A549 (cell line): Measurements from ENCODE around the gene SRCIN1.

Experiments
- EHMT2 ChIP-seq: fragments of 200-600 bp; sonication (generic); IDR thresholded peaks from 2 replicates; pipeline ENCODE4 v1.6.1; 2016; ENCODE audit warnings: antibody characterized with exemption, low read depth, mild to moderate bottlenecking, moderate library complexity
- HMGXB4 ChIP-seq: fragments of 250-450 bp; sonication (Bioruptor Pico); IDR thresholded peaks from 2 replicates; pipeline ENCODE4 v1.5.0; 2021; ENCODE audit warnings: mild to moderate bottlenecking, moderate library complexity, borderline replicate concordance
- KDM1A ChIP-seq: fragments of 200-600 bp; sonication (generic); IDR thresholded peaks from 2 replicates; pipeline ENCODE4 v1.6.1; 2016; ENCODE audit warnings: low read depth, mild to moderate bottlenecking
- PBX3 ChIP-seq: IDR thresholded peaks from 2 replicates; pipeline ENCODE4 v1.6.1; 2012
- POLR2A ChIP-seq: IDR thresholded peaks from 2 replicates; pipeline ENCODE4 v1.6.1; 2012; ENCODE audit warnings: mild to moderate bottlenecking, low read length
- RAD21 ChIP-seq, 2 experiments: fragments of >200 bp in 1 of 2; sonication (Bioruptor Twin) in 1 of 2; formaldehyde crosslinking in 1 of 2; IDR thresholded peaks in 1 of 2; conservative IDR thresholded peaks in 1 of 2; 2 replicates in 1 of 2; 3 replicates in 1 of 2; pipeline ENCODE4 v1.6.1; 2012 to 2018; ENCODE audit warnings: inconsistent platforms in 1 of 2
- RARB ChIP-seq: fragments of 250-450 bp; sonication (Bioruptor Pico); IDR thresholded peaks from 2 replicates; pipeline ENCODE4 v1.8.0; 2021; ENCODE audit warnings: mild to moderate bottlenecking, moderate library complexity
- RFX5 ChIP-seq: fragments of 450-650 bp; IDR thresholded peaks from 2 replicates; pipeline ENCODE4 v1.7.1; 2014; ENCODE audit warnings: antibody characterized with exemption, mild to moderate bottlenecking, moderate library complexity
- RNF2 ChIP-seq: fragments of 200-600 bp; sonication (generic); IDR thresholded peaks from 2 replicates; pipeline ENCODE4 v1.6.1; 2016; ENCODE audit warnings: low read depth, mild to moderate bottlenecking, antibody characterized with exemption, moderate library complexity, borderline replicate concordance
- TFCP2L1 ChIP-seq: fragments of 250-450 bp; sonication (Bioruptor Pico); IDR thresholded peaks from 2 replicates; pipeline ENCODE4 v1.5.0; 2021; ENCODE audit warnings: mild to moderate bottlenecking
- USF2 ChIP-seq: fragments of 450-650 bp; IDR thresholded peaks from 2 replicates; pipeline ENCODE4 v1.6.1; 2014; ENCODE audit warnings: antibody characterized with exemption
- TF ChIP-seq, protein P1 (sequence below): fragments of >200 bp; sonication (Bioruptor Twin); formaldehyde crosslinking; IDR thresholded peaks from 3 replicates; pipeline ENCODE4 v1.5.1; 2016
- TF ChIP-seq, protein P2 (sequence below): IDR thresholded peaks from 2 replicates; pipeline ENCODE4 v1.6.1; 2012

GRCh38 chr17:38592487-38592886, 13.3 kb downstream of the SRCIN1 start:
- TF ChIP-seq, protein P1, sequence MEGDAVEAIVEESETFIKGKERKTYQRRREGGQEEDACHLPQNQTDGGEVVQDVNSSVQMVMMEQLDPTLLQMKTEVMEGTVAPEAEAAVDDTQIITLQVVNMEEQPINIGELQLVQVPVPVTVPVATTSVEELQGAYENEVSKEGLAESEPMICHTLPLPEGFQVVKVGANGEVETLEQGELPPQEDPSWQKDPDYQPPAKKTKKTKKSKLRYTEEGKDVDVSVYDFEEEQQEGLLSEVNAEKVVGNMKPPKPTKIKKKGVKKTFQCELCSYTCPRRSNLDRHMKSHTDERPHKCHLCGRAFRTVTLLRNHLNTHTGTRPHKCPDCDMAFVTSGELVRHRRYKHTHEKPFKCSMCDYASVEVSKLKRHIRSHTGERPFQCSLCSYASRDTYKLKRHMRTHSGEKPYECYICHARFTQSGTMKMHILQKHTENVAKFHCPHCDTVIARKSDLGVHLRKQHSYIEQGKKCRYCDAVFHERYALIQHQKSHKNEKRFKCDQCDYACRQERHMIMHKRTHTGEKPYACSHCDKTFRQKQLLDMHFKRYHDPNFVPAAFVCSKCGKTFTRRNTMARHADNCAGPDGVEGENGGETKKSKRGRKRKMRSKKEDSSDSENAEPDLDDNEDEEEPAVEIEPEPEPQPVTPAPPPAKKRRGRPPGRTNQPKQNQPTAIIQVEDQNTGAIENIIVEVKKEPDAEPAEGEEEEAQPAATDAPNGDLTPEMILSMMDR: no peak
- TF ChIP-seq EHMT2 (no peak), POLR2A (no peak), USF2 (no peak), RARB (CRISPR knock-in tag) (no peak), RFX5 (no peak), PBX3 (no peak), HMGXB4 (CRISPR knock-in tag) (no peak), RNF2 (no peak), TFCP2L1 (no peak), RAD21 (conservative IDR thresholded peaks at IDR 0.05 in 1 of 2, IDR thresholded peaks at IDR 0.05 in 1 of 2) (no peak), KDM1A (no peak)
- TF ChIP-seq, protein P2, sequence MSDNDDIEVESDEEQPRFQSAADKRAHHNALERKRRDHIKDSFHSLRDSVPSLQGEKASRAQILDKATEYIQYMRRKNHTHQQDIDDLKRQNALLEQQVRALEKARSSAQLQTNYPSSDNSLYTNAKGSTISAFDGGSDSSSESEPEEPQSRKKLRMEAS: no peak
